ENCODE data around the gene WDR73.
A peak's percentile ranks its signal among the peaks of the same experiment; 100 is the strongest.

WDR73 gene

DNA sequence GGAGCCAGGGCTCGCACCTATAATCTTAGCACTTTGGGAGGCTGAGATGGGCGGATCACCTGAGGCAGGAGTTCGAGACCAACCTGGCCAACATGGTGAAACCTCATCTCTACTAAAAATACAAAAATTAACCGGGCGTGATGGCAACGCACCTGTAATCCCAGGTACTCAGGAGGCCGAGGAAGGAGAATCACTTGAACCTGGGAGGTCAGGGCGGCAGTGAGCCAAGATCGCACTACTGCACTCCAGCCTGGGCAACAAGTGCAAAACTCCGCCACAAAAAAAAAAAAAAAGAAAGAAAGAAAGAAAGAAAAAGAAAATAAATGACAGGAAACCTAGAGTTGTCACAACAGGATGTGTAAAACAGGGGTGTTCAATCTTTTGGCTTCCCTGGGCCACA lies 6.9 kb upstream of the WDR73 start:
- Histone ChIP-seq H3K4me1 (ENCODE audit: control insufficient read depth in 1 of 2, insufficient read depth in 2 of 2, low read length in 2 of 2) (peaks cover 0 to 3% of the 10 kb centered on the region in 2 experiments), H3K27me3 (ENCODE audit: insufficient read depth, low read length) (no peaks in the 10 kb centered on the region), H3K4me2 (ENCODE audit: low read length) (no peak overlapping the region), H3K14ac (ENCODE audit: low read length) (no peak overlapping the region), H3K4me3 (ENCODE audit: low read depth, low read length) (no peak overlapping the region), H2BK12ac (ENCODE audit: low read length) (no peak overlapping the region), H3K79me2 (ENCODE audit: control insufficient read depth, insufficient read depth, low read length, poor library complexity) (peaks cover 2% of the 10 kb centered on the region), H4K12ac (ENCODE audit: low read depth, low read length) (no peak overlapping the region), H3K4ac (ENCODE audit: low read depth, low read length) (no peak overlapping the region), H3K27ac (ENCODE audit: low read depth, low read length) (no peak overlapping the region), H2BK5ac (ENCODE audit: low read depth, low read length, poor library complexity) (no peak overlapping the region), H3K9ac (ENCODE audit: low read length) (no peak overlapping the region), H4K8ac (ENCODE audit: low read depth, low read length) (no peak overlapping the region), H2AFZ (ENCODE audit: insufficient read depth, low read length, poor library complexity) (no peak overlapping the region), H4K91ac (ENCODE audit: low read depth, low read length) (no peak overlapping the region), H2AK5ac (ENCODE audit: low read length) (no peak overlapping the region), H3K23ac (ENCODE audit: low read length) (no peak overlapping the region), H3K18ac (ENCODE audit: low read length) (no peak overlapping the region), H3K79me1 (ENCODE audit: low read length) (peaks cover 4% of the 10 kb centered on the region), H3K36me3 (ENCODE audit: control insufficient read depth in 1 of 2, insufficient read depth in 2 of 2, low read length in 2 of 2) (peaks cover 6 to 11% of the 10 kb centered on the region in 2 experiments), H3K9me3 (ENCODE audit: insufficient read depth, low read depth, low read length) (no peaks in the 10 kb centered on the region), H2BK120ac (ENCODE audit: insufficient read depth, low read length, poor library complexity) (no peak overlapping the region)
- WGBS (ENCODE audit: extremely low coverage, insufficient coverage, insufficient read length) = no CpG with 5 or more reads among the region's 10 CpGs
- DNase-seq = no peak

DNA sequence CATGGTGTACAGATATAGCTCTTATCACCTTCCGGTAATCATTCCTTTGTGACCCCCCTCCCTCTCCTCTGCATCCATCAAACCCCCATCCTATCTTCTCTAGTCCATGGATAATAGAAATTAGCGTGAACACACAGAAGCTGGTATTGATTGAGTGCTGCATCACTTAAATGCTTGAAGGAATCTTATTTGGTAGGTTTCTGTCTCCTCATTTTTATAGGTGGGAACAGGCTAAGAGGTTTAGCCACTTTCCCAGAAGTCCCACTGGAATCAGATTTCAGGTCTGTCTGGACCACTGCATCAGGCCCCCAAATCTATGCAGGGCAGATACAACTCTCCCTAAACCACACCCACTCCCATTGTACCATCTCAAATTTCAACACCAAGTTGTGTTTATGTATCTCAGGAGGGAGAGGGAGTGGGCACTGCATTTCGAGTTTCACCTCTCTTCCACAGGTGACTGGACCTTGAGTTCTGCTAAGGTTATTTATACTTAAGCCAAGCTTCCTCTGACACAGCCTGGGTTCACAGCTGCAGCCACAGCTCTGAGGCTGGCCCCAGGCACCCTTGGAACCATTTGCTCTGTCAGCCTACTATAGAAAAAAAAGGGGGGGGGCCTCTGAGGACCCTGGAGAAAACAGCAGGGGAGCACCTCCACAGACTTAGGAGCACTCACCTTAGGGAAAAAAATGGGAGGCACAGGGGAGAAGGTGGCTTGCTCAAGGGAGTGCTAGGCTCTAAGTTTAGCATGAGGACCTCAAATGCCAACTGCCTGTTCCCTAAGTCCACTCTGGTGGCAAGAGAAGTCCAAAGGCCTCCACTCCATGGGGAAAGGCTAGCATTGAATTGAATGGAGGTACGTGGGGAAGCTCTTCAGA lies 6.1 kb upstream of the WDR73 start:
- Histone ChIP-seq H3K14ac (ENCODE audit: low read length) (no peak overlapping the region), H3K9me3 (ENCODE audit: insufficient read depth, low read depth, low read length) (no peaks in the 10 kb centered on the region), H2AFZ (ENCODE audit: insufficient read depth, low read length, poor library complexity) (no peak overlapping the region), H3K4ac (ENCODE audit: low read depth, low read length) (no peak overlapping the region), H3K18ac (ENCODE audit: low read length) (no peak overlapping the region), H3K27me3 (ENCODE audit: insufficient read depth, low read length) (no peaks in the 10 kb centered on the region), H3K4me3 (ENCODE audit: low read depth, low read length) (no peak overlapping the region), H3K36me3 (ENCODE audit: control insufficient read depth in 1 of 2, insufficient read depth in 2 of 2, low read length in 2 of 2) (peaks cover 5% of the 10 kb centered on the region in 2 experiments), H3K4me1 (ENCODE audit: control insufficient read depth in 1 of 2, insufficient read depth in 2 of 2, low read length in 2 of 2) (peaks cover 0 to 3% of the 10 kb centered on the region in 2 experiments), H4K91ac (ENCODE audit: low read depth, low read length) (no peak overlapping the region), H4K12ac (ENCODE audit: low read depth, low read length) (no peak overlapping the region), H2BK5ac (ENCODE audit: low read depth, low read length, poor library complexity) (no peak overlapping the region), H3K23ac (ENCODE audit: low read length) (no peak overlapping the region), H3K79me1 (ENCODE audit: low read length) (peaks cover 4% of the 10 kb centered on the region), H3K27ac (ENCODE audit: low read depth, low read length) (no peak overlapping the region), H2BK12ac (ENCODE audit: low read length) (no peak overlapping the region), H3K9ac (ENCODE audit: low read length) (no peak overlapping the region), H3K79me2 (ENCODE audit: control insufficient read depth, insufficient read depth, low read length, poor library complexity) (peaks cover 2% of the 10 kb centered on the region), H3K4me2 (ENCODE audit: low read length) (no peak overlapping the region), H2AK5ac (ENCODE audit: low read length) (no peak overlapping the region), H4K8ac (ENCODE audit: low read depth, low read length) (no peak overlapping the region), H2BK120ac (ENCODE audit: insufficient read depth, low read length, poor library complexity) (no peak overlapping the region)
- WGBS (ENCODE audit: extremely low coverage, insufficient coverage, insufficient read length) = no CpG with 5 or more reads among the region's 4 CpGs
- no peak for DNase-seq

DNA sequence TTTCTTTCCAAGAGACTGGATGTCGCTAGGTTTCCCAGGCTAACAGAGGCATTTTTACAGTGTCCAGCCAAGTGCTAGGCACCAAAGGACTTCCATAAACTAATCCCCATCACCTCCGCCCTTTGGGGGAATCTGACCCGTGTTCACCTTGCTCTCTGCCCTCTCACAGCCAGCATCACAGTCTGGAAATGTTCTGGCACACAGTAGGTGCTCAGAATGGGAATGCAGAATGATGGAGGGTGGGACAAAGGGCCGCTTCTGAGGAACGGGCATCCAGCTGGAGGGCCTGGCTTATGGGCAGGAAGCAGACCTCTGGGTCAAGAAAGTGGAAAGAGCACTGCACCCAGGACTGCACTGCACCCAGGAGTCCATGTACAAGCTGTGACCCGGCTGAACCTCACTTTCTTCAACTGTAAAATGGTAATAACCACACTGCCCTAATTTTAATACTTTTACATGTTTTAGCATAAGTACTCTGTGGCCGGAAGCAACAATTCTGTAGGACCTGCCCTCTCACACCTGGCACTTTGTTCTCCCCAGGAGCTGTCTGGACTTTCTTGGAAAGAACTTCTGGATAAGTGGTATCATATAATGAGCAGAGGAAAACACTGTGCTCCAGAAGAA lies 4.8 kb upstream of the WDR73 start:
- H3K27me3 ChIP-seq (ENCODE audit: insufficient read depth, low read length) = no peaks in the 10 kb centered on the region

DNA sequence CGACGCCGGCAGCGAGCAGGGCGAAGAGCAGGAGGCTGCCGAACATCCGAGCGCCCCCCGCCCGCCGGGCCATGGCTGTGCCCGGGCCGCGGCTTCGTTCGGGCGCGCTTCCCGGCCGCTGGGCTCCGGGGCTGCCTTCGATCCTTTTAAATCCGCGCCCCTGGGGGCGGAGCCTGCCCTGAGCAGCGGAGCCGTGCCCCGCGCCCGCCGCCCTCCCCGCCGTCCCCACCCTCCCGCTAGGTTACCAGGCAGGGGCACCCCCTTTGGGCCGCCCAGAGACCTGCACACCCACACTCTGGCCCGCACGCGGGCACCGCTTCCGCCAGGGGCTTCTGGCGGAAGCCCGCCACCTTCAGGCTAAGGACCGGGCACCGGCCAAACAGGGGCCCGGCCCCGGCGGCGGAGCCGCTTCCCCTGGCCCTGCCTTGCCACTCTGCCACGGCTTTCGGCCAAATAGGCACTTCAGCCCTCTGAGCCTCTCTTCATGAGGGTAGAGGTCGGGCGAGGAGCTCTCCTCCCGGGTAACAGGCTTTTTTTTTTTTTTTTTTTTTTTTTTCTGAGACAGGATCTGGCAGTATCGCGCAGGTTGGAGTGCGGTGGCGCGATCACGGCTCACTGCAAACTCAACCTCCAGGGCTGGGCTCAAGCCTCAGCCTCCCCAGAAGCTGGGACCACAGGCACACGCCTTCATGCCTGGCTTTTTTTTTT lies 4.2 kb upstream of the WDR73 start, which contains the start of gene NMB:
TSS of gene NMB (minus strand) at position 120 of the 708 bp plus-strand sequence. CDS start at position 73, 47 bp downstream.
- H3K27me3 ChIP-seq (ENCODE audit: insufficient read depth, low read length) = no peaks in the 10 kb centered on the region
- peak within 1 kb of the TSS; percentile 60 for H4K12ac ChIP-seq (ENCODE audit: low read depth, low read length)
- WGBS (ENCODE audit: extremely low coverage, insufficient coverage, insufficient read length) = no CpG with 5 or more reads among the region's 61 CpGs
- H3K27ac ChIP-seq (ENCODE audit: low read depth, low read length) = no peak within 1 kb of the TSS
- no peak within 1 kb of the TSS for H2BK12ac ChIP-seq (ENCODE audit: low read length)
- H3K9me3 ChIP-seq (ENCODE audit: insufficient read depth, low read depth, low read length) = no peaks in the 10 kb centered on the region
- H2BK5ac ChIP-seq (ENCODE audit: low read depth, low read length, poor library complexity) = no peak within 1 kb of the TSS
- H3K36me3 ChIP-seq (ENCODE audit: control insufficient read depth in 1 of 2, insufficient read depth in 2 of 2, low read length in 2 of 2) = peaks cover 0 to 3% of the 10 kb centered on the region in 2 experiments
- peak within 1 kb of the TSS; percentile 8 for H2BK120ac ChIP-seq (ENCODE audit: insufficient read depth, low read length, poor library complexity)
- peak within 1 kb of the TSS; percentile 56 for H2AFZ ChIP-seq (ENCODE audit: insufficient read depth, low read length, poor library complexity)
- H3K79me2 ChIP-seq (ENCODE audit: control insufficient read depth, insufficient read depth, low read length, poor library complexity) = peaks cover 8% of the 10 kb centered on the region
- H3K4me1 ChIP-seq (ENCODE audit: control insufficient read depth in 1 of 2, insufficient read depth in 2 of 2, low read length in 2 of 2) = peaks cover 7% of the 10 kb centered on the region in 2 experiments
- H3K9ac ChIP-seq (ENCODE audit: low read length) = peak within 1 kb of the TSS; percentile 74
- peak within 1 kb of the TSS; percentile 69 for H4K91ac ChIP-seq (ENCODE audit: low read depth, low read length)
- peak within 1 kb of the TSS; percentile 80 for H3K14ac ChIP-seq (ENCODE audit: low read length)
- H3K23ac ChIP-seq (ENCODE audit: low read length) = no peak within 1 kb of the TSS
- DNase-seq = peak; percentile 56 to 68
- H3K4ac ChIP-seq (ENCODE audit: low read depth, low read length) = no peak within 1 kb of the TSS
- H2AK5ac ChIP-seq (ENCODE audit: low read length) = peak within 1 kb of the TSS; percentile 32
- peak within 1 kb of the TSS; percentile 32 for H3K18ac ChIP-seq (ENCODE audit: low read length)
- H3K4me3 ChIP-seq (ENCODE audit: low read depth, low read length) = peak within 1 kb of the TSS; percentile 63
- peak within 1 kb of the TSS; percentile 84 for H3K4me2 ChIP-seq (ENCODE audit: low read length)
- H4K8ac ChIP-seq (ENCODE audit: low read depth, low read length) = peak within 1 kb of the TSS; percentile 89
- peaks cover 8% of the 10 kb centered on the region for H3K79me1 ChIP-seq (ENCODE audit: low read length)

More for the DNA sequence above, 4.8 kb upstream of the WDR73 start:
- Histone ChIP-seq H2BK5ac (ENCODE audit: low read depth, low read length, poor library complexity) (no peak overlapping the region), H2AFZ (ENCODE audit: insufficient read depth, low read length, poor library complexity) (no peak overlapping the region), H2AK5ac (ENCODE audit: low read length) (no peak overlapping the region), H3K23ac (ENCODE audit: low read length) (no peak overlapping the region), H3K27ac (ENCODE audit: low read depth, low read length) (no peak overlapping the region), H3K9me3 (ENCODE audit: insufficient read depth, low read depth, low read length) (no peaks in the 10 kb centered on the region), H3K4me1 (ENCODE audit: control insufficient read depth in 1 of 2, insufficient read depth in 2 of 2, low read length in 2 of 2) (peaks cover 2 to 3% of the 10 kb centered on the region in 2 experiments), H3K79me2 (ENCODE audit: control insufficient read depth, insufficient read depth, low read length, poor library complexity) (peaks cover 4% of the 10 kb centered on the region), H3K4me2 (ENCODE audit: low read length) (peak overlapping the region; percentile 84), H3K4ac (ENCODE audit: low read depth, low read length) (no peak overlapping the region), H4K91ac (ENCODE audit: low read depth, low read length) (no peak overlapping the region), H3K9ac (ENCODE audit: low read length) (no peak overlapping the region), H3K14ac (ENCODE audit: low read length) (no peak overlapping the region), H3K18ac (ENCODE audit: low read length) (no peak overlapping the region), H3K4me3 (ENCODE audit: low read depth, low read length) (no peak overlapping the region), H4K12ac (ENCODE audit: low read depth, low read length) (no peak overlapping the region), H3K79me1 (ENCODE audit: low read length) (peaks cover 5% of the 10 kb centered on the region), H3K36me3 (ENCODE audit: control insufficient read depth in 1 of 2, insufficient read depth in 2 of 2, low read length in 2 of 2) (peaks cover 3 to 4% of the 10 kb centered on the region in 2 experiments), H2BK120ac (ENCODE audit: insufficient read depth, low read length, poor library complexity) (no peak overlapping the region), H2BK12ac (ENCODE audit: low read length) (no peak overlapping the region), H4K8ac (ENCODE audit: low read depth, low read length) (no peak overlapping the region)
- no CpG with 5 or more reads among the region's 7 CpGs for WGBS (ENCODE audit: extremely low coverage, insufficient coverage, insufficient read length)
- no peak for DNase-seq
